22Rv1 (cell line): ENCODE measurements around the gene ABHD5.
"Not testable (repeated sequence)": the region's sequence is repeated elsewhere in the genome, so short reads cannot be mapped to it uniquely, and the experiment has no call there.

Source experiments
- H3K27ac ChIP-seq: fragments of 450-650 bp; 2 replicates; pipeline ENCODE4 v1.5.1; 2017
- ZFX ChIP-seq: fragments of 450-650 bp; IDR thresholded peaks from 2 replicates; pipeline ENCODE4 v1.6.1; 2017; ENCODE audit warnings: antibody characterized with exemption, borderline replicate concordance
- TF ChIP-seq, protein P1 (sequence below): fragments of 450-650 bp; IDR thresholded peaks from 2 replicates; pipeline ENCODE4 v1.5.1; 2017; ENCODE audit warnings: mild to moderate bottlenecking

Gene ABHD5

DNA sequence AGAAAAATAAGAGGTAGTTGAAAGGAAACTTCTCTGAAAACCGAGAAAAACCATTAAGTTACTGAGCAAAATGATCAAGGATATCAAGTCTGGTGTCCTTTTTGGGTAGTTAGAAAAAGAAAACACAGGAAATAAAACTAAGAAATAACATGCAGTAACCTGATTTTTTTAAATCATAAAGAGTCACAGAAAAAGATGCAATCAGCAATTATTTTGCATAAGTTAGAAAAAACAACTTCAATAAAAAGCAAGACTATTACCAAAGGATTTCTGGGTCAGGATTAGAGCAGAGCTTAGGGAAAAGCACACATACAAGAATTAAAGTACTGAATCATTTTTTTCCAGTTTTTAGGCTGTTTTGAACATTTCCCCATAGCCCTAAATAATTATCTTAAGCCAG, 40.4 kb upstream of the ABHD5 start:
- TF ChIP-seq, protein P1, sequence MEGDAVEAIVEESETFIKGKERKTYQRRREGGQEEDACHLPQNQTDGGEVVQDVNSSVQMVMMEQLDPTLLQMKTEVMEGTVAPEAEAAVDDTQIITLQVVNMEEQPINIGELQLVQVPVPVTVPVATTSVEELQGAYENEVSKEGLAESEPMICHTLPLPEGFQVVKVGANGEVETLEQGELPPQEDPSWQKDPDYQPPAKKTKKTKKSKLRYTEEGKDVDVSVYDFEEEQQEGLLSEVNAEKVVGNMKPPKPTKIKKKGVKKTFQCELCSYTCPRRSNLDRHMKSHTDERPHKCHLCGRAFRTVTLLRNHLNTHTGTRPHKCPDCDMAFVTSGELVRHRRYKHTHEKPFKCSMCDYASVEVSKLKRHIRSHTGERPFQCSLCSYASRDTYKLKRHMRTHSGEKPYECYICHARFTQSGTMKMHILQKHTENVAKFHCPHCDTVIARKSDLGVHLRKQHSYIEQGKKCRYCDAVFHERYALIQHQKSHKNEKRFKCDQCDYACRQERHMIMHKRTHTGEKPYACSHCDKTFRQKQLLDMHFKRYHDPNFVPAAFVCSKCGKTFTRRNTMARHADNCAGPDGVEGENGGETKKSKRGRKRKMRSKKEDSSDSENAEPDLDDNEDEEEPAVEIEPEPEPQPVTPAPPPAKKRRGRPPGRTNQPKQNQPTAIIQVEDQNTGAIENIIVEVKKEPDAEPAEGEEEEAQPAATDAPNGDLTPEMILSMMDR = no peak
- TF ChIP-seq ZFX = no peak
- H3K27ac ChIP-seq = no peak overlapping the region

DNA sequence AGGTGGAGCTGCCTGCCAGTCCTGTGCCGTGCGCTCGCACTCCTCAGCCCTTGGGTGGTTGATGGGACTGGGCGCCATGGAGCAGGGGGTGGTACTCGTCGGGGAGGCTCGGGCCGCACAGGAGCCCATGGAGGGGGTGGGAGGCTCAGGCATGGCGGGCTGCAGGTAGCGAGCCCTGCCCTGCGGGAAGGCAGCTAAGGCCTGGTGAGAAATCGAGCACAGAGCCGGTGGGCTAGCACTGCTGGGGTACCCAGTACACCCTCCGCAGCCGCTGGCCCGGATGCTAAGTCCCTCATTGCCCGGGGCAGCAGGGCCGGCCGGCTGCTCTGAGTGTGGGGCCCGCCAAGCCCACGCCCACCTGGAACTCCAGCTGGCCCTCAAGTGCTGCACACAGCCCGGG, 34.3 kb upstream of the ABHD5 start:
- H3K27ac ChIP-seq = not testable (repeated sequence)

DNA sequence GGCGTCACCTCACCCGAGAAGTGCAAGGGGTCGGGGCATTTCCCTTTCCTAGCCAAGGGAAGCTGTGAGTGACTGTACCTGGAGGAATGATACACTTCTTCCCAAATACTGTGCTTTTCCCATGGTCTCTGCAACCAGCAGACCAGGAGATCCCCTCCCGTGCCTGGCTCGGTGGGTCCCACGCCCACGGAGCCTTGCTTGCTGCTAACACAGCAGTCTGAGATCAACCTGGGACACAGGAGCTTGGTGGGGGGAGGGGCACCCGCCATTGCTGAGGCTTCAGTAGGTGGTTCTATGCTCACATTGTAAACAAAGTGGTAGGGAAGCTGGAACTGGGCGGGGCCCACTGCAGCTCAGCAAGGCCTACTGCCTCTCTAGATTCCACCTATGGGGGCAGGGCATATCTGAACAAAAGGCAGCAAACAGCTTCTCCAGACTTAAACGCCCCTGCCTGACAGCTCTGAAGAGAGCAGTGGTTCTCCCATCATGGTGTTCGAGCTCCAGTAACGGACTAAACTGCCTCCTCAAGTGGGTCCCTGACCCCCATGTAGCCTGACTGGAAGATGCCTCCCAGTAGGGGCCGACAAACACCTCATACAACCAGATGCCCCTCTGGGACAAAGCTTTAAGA, 31.4 kb upstream of the ABHD5 start:
- H3K27ac ChIP-seq = no peak overlapping the region
- TF ChIP-seq, protein P1 = no peak

DNA sequence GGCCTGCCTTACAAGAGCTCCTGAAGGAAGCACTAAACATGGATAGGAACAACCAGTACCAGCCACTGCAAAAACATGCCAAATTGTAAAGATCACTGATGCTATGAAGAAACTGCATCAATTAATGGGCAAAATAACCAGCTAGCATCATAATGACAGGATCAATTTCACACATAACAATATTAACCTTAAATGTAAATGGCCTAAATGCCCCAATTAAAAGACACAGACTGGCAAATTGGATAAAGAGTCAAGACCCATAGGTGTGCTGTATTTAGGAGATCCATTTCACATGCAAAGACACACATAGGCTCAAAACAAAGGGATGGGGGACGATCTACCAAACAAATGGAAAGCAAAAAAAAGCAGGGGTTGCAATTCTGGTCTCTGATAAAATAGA, 29.4 kb upstream of the ABHD5 start:
- H3K27ac ChIP-seq = not testable (repeated sequence)

DNA sequence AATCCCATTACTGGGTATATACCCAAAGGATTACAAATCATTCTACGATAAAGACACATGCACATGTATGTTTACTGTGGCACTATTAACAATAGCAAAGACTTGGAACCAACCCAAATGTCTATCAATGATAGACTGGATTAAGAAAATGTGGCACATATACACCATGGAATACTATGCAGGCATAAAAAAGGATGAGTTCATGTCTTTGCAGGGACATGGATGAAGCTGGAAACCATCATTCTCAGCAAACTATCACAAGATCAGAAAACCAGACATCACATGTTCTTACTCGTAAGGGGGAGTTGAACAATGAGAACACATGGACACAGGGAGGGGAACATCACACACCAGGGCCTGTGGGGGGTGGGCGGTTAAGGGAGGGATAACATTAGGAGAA, 25.7 kb upstream of the ABHD5 start:
- not testable (repeated sequence) for H3K27ac ChIP-seq

DNA sequence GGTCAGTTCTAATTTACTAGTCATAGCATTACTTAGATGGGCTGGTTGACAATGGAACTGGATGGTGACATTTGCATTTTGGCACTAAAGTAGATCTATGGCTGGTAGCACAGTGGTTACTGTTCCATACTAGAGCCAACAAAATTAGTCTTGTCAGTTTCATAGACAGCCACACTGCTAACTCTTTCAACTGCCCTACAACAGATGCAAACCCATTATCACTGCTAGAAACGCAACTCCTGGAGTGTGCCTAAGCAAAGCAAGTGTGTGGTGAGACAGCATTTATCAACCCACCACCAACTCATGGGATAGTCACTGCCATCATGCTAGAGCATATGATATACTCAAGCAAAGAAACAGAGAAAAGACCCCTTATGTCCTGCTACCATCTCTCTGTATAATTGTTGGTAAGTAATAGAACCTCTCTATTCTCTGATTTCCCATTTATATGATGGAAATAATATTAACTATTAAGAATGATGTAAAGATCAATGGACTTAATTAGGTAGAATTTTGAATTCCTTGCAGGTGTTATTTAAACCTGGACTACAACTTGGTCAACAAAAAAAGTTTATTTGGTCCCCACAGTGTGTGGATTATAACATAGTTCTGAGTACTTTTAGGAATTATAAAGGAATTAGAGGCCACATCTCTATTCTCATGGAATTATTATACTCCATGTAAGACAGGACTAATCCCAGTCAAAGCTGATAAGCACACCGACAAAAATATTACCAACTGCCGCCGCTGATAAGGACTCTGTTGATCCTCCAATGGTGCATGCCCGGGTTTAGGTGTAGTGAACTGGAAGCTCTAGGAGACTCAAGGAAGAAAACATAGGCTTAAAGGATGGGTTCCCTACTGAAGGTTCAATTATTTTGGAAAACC, 19.9 kb upstream of the ABHD5 start:
- no peak overlapping the region for H3K27ac ChIP-seq
- TF ChIP-seq, protein P1 = no peak
- no peak for TF ChIP-seq ZFX

DNA sequence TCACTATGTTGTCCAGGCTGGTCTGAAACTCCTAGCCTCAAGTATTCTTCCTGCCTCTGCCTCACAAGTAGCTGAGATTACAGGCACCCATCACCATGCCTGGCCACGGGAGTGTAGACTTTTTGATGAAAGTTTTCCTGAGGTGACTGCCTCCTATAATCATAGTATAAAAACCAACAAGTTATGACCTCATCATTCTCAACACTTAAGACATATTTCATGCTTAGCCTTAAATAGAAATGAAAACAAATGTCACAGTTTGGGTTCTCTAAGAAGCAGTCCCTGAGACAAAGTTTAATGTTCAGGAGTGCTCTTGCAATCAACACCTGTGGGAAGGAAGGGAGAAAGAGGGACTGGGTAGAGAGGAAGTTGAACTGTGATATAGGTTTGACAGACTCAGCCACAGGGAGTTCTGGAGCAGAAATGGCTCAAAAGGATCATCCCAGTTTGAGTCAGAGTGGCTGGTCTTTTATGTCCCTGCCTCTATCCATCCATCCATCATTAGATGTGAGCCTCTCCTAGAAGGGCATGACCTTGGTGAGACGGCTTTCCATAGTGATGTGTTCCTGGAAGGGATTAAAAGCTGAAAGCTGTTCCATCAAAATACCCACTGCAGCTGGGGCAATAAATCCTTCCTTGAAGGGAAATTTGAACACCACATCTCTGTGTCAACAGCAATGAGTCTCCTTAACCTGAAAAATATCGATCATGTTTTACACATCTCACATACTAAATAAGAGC, 16.2 kb upstream of the ABHD5 start:
- H3K27ac ChIP-seq = no peak overlapping the region
- no peak for TF ChIP-seq ZFX
- TF ChIP-seq, protein P1 = no peak

DNA sequence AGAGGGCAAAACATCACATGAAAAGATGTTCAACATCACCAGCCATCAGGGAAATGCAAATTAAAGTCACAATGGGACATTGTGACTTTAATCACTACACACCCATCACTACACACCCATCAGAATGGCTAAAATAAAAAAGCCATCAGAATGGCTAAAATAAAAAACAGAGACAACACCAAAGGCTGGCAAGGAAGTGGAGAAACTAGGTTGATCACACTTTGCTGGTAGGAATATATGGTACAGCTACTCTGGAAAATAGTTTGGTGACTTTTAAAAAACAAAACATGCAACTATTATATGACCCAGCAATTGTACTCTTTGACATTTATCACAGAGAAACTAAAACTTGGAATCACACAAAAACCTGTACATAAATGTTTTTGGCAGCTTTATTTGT, 15.1 kb upstream of the ABHD5 start:
- no peak overlapping the region for H3K27ac ChIP-seq
- TF ChIP-seq, protein P1 = no peak
- no peak for TF ChIP-seq ZFX

DNA sequence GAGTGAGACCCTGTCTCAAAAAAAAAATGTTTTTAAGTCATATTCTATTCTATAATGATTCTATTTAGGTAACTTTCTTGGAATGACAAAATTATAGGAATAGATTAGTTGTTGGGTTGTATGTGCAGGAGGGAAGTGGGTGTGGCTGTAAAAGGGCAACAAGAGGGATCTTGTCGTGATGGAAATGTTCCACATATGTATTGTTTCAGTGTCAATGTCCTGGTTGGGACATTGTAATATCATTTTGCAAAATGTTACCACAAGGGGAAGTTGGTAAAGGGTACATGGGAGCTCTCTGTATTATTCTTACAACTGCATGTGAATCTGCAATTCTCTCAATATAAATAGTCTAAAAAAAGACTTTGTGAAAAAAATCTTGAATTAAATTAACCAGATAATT, 14.3 kb upstream of the ABHD5 start:
- TF ChIP-seq, protein P1 = no peak
- TF ChIP-seq ZFX = no peak
- no peak overlapping the region for H3K27ac ChIP-seq

DNA sequence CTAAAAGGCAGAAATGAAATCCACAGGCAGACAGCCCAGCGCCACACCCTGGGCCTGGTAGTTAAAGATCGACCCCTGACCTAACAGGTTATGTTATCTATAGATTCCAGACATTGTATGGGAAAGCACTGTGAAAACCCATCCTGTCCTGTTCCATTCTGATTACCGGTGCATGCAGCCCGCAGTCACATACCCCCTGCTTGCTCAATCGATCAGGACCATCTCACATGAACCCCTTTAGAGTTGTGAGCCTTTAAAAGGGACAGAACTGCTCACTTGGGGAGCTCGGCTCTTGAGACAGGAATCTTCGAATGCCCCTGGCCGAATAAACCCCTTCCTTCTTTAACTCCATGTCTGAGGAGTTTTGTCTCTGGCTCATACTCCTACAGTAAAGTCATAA, 12.4 kb upstream of the ABHD5 start:
- H3K27ac ChIP-seq = not testable (repeated sequence)

DNA sequence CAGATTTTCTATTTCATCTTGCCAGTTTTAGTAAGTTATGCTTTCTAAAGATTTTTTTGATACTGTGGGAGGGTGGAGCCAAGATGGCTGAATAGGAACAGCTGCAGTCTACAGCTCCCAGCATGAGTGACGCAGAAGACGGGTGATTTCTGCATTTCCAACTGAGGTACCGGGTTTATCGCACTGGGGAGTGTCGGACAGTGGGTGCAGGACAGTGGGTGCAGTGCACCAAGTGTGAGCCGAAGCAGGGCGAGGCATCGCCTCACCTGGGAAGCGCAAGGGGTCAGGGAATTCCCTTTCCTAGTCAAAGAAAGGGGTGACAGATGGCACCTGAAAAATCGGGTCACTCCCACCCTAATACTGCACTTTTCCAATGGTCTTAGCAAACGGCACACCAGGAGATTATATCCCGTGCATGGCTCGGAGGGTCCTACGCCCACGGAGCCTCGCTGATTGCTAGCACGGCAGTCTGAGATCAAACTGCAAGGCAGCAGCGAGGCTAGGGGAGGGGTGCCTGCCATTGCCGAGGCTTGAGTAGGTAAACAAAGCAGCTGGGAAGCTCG, 11.8 kb upstream of the ABHD5 start:
- H3K27ac ChIP-seq = not testable (repeated sequence)

DNA sequence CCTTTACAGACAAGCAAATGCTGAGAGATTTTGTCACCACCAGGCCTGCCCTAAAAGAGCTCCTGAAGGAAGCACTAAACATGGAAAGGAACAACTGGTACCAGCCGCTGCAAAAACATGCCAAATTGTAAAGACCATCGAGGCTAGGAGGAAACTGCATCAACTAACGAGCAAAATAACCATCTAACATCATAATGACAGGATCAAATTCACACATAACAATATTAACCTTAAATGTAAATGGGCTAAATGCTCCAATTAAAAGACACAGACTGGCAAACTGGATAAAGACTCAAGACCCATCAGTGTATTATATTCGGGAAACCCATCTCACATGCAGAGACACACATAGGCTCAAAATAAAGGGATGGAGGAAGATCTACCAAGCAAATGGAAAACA, 9.9 kb upstream of the ABHD5 start:
- not testable (repeated sequence) for H3K27ac ChIP-seq
